Fibroblast of the aortic adventitia (primary cell): ENCODE measurements around the gene COL12A1. TPM values are rescaled to one million over a fixed set of nuclear protein-coding genes. Genes with fewer than 3 reads are reported as not detected.

ENCODE experiments used
- DNase-seq: peaks from one replicate; pipeline ENCODE4 v3.0.0-alpha.2; 2010; ENCODE audit warnings: low read depth
- H3K4me3 ChIP-seq: 2 replicates; pipeline ENCODE4 v1.5.1; 2011; ENCODE audit warnings: low read depth, mild to moderate bottlenecking, control low read depth, low read length, moderate library complexity
- total RNA-seq: library from RNA; depleted of rRNA; stranded (reverse); fragments of >200 nt; gene quantifications from 2 replicates; pipeline ENCODE4 v1.2.3, GENCODE V29; 2012; ENCODE audit warnings: low replicate concordance
- TF ChIP-seq, protein P1 (sequence below): IDR thresholded peaks from 2 replicates; pipeline ENCODE4 v1.5.1; 2011; ENCODE audit warnings: mild to moderate bottlenecking, low read length, control low read depth, inconsistent platforms; ENCODE audit not compliant: insufficient read depth

The COL12A1 gene
- total RNA-seq, 1 donor = 139 TPM

DNA sequence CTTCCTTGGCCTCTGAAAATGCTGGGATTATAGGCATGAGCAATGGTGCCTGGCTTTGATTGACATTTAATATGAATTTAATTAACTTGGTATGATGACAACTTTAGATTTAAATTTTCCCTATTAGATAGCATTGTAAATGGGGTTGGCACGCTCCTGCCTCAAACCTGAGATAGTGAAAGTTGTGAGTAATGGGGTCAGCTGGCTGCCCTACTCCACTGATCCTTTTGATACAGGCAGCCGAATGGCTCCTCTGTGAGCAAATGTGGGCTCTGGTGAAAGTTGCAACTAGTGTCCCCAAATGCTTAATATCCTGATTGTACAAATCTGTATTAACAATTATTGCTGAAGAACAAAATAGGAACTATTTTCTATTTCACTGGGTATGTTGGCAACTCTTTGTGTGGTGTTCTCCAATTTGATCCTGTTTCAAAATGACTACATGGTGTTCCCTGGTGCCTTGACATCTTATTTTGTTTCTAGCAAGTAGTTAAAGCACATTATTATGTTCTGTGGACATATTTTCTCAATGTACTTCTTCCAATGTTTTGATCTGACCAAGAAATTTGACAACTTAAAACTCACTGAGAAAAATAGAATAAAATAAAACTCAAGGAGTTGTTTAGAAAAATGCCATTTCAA lies 97.4 kb downstream of the COL12A1 start:
- H3K4me3 ChIP-seq = no peak overlapping the region
- DNase-seq = no peak
- TF ChIP-seq, protein P1, sequence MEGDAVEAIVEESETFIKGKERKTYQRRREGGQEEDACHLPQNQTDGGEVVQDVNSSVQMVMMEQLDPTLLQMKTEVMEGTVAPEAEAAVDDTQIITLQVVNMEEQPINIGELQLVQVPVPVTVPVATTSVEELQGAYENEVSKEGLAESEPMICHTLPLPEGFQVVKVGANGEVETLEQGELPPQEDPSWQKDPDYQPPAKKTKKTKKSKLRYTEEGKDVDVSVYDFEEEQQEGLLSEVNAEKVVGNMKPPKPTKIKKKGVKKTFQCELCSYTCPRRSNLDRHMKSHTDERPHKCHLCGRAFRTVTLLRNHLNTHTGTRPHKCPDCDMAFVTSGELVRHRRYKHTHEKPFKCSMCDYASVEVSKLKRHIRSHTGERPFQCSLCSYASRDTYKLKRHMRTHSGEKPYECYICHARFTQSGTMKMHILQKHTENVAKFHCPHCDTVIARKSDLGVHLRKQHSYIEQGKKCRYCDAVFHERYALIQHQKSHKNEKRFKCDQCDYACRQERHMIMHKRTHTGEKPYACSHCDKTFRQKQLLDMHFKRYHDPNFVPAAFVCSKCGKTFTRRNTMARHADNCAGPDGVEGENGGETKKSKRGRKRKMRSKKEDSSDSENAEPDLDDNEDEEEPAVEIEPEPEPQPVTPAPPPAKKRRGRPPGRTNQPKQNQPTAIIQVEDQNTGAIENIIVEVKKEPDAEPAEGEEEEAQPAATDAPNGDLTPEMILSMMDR = no peak

DNA sequence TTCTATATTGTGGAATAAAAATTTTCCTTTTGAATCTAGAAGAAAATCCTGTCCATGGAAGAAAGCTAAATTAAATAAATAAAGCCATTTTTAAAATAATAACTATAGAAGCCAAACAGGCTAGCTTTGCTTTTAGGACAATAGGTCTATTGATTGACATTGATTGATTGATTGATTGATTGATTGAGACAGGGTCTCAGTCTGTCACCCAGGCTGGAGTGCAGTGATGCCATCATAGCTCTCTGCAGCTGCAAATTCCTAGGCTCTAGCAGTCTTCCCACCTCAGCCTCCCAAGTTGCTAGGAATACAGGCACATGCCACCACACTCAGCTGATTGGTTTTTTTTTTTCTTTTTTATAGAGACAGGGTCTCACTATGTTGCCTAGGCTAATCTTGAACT lies 97.9 kb downstream of the COL12A1 start:
- no peak for DNase-seq
- H3K4me3 ChIP-seq = no peak overlapping the region

DNA sequence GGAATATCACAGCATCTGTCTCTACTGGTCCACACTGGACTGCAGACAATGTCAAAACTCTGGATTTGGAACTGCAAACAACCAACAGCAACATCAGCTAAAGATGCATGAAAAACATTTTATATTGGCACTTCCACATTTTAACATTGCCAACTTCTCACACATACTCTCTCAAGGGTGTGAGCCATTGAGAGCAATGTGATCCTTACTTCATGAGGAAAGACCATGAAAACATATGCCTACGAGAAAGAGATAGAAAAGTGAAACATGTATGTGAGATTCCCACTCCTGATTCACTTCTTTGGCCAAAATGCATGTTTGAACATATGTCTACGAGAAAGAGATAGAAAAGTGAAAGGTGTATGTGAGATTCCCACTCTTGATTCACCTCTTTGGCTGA lies 99.4 kb downstream of the COL12A1 start:
- TF ChIP-seq, protein P1 = no peak
- H3K4me3 ChIP-seq = no peak overlapping the region
- DNase-seq = no peak

More for the DNA sequence above, 97.9 kb downstream of the COL12A1 start:
- TF ChIP-seq, protein P1 = no peak

DNA sequence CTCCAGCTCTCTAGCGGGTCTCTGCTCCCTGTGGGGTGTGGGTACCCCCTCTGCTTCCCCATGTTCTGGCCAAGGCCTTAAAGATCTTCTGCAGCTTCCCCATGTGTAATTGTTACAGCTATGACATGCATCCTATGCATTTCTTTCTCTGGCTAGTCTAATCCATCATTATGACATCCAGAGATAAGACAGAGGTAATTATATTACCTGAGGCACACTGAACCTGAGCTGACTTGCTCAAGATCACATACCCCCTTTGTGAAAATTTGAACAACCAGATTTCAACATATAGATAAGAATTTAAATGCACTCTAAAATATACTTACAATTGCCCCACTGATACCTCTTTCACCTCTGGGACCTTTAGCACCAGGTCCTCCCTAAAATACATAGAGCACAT lies 102.4 kb downstream of the COL12A1 start:
- no peak overlapping the region for H3K4me3 ChIP-seq
- DNase-seq = no peak
- TF ChIP-seq, protein P1 = no peak

DNA sequence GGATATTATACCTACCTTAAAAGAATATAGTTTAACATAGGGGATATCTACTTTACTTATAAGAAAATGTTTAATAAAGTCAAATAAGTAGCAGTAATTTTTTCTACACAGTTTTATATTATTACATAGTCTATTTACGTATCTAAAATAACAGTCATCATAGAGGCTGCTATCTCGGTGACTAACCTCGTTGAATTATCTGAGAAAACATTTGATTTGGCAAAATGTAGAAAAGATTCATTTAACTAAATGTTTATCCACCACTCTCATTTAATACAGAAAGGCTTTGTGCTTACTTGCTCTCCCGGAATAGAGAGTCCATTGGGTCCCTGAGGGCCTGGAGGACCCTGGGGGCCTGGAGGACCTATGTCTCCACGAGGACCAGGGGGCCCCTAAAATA lies 103.6 kb downstream of the COL12A1 start:
- peak; percentile 57 for DNase-seq
- H3K4me3 ChIP-seq = no peak overlapping the region
- TF ChIP-seq, protein P1 = no peak

DNA sequence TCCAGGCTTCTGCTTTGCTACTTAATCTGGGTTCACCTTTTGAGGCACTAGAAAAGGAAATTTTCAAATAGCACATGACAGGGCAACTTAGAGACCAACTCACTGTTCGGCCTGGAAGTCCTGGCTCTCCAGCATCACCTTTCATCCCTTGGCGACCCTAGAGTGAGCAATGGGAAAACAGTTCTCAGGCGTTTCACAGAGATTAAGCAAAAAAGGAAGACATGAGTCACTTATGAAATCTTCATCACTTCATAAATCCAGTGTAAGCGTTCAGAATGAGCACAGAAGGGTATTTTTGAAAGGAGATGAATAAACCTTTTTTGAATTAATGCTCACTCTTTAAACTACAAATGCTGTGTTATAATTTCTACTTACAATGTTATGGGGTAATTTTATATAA lies 104.0 kb downstream of the COL12A1 start:
- H3K4me3 ChIP-seq = no peak overlapping the region
- TF ChIP-seq, protein P1 = no peak
- DNase-seq = peak; percentile 74

DNA sequence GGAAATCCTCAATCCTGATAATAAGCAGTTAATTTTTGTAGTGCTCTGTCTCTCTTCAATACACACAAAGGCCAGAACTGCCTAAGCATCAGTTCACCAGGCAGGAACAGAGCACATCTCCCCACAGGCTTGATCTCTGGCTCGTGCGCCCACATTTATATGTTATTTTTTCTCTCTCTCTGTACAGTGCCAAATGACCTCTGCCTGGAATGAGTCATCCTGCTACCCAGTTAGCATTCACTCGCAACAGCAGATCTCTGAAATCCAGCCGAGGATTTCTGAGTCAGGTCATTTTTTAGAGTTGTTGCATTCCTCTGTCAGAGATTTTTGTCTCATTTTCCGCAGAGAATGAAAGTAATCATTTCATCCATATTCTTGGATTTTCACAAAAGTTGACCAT lies 107.1 kb downstream of the COL12A1 start:
- TF ChIP-seq, protein P1 = no peak
- no peak overlapping the region for H3K4me3 ChIP-seq
- DNase-seq = peak; percentile 98
